OCI-LY1 (cell line): ENCODE measurements around the gene STK17A.

Experiments used
- EZH2 ChIP-seq: fragments of 200-600 bp; sonication (generic), shearing (Covaris generic); IDR thresholded peaks from 2 replicates; pipeline ENCODE4 v1.8.0; 2017; ENCODE audit warnings: borderline replicate concordance, mixed run types, mild to moderate bottlenecking, antibody characterized with exemption, low read length, moderate library complexity, mixed read lengths
- TF ChIP-seq, protein P1 (sequence below): fragments of 200-600 bp; sonication (generic), shearing (Covaris generic); IDR thresholded peaks from 2 replicates; pipeline ENCODE4 v1.5.1; 2017; ENCODE audit warnings: mild to moderate bottlenecking, antibody characterized with exemption, low read length, moderate library complexity, mixed read lengths

DNA sequence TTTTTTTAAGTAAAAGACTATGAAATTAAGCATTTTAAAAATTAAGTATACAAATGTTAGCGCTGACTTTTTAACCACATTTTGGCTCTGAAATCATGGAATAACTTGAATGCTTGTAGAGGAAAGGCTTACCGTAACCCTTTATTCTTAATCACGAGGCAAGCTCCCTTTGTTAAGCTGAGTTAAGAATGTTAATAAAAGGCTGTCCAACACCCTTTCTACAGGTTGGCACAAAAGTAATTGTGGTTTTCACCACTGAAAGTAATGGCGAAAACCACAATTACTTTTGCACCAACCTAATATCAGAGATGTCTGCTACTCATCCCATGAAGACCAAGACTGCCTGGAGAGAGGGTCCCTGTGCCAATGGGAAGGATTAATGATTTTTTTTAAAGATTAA is 70.6 kb downstream of the STK17A start:
- TF ChIP-seq EZH2 = no peak
- TF ChIP-seq, protein P1, sequence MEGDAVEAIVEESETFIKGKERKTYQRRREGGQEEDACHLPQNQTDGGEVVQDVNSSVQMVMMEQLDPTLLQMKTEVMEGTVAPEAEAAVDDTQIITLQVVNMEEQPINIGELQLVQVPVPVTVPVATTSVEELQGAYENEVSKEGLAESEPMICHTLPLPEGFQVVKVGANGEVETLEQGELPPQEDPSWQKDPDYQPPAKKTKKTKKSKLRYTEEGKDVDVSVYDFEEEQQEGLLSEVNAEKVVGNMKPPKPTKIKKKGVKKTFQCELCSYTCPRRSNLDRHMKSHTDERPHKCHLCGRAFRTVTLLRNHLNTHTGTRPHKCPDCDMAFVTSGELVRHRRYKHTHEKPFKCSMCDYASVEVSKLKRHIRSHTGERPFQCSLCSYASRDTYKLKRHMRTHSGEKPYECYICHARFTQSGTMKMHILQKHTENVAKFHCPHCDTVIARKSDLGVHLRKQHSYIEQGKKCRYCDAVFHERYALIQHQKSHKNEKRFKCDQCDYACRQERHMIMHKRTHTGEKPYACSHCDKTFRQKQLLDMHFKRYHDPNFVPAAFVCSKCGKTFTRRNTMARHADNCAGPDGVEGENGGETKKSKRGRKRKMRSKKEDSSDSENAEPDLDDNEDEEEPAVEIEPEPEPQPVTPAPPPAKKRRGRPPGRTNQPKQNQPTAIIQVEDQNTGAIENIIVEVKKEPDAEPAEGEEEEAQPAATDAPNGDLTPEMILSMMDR = no peak
